ENCODE measurements around the gene RNF222. TPM values are rescaled to one million over a fixed set of nuclear protein-coding genes. Genes with fewer than 3 reads are reported as not detected.

Gene RNF222
- total RNA-seq (under 1 TPM; 0.52 to 0.62 TPM), total RNA-seq (0.23 to 2.6 reads per million in 2 donors)

GRCh38 chr17:8397636-8398035 lies at the start of gene RNF222:
TSS of gene RNF222 (minus strand) at chr17:8397827. CDS start at chr17:8393461, 4,366 bp downstream.
- no peak for DNase-seq
- Mint-ChIP-seq H3K4me1 (peaks cover 11% of the 10 kb centered on the region), H3K27me3 (peaks cover 34% of the 10 kb centered on the region), H3K36me3 (ENCODE audit: low read depth) (peaks cover 6% of the 10 kb centered on the region), H3K4me3 (no peak within 1 kb of the TSS), H3K27ac (no peak within 1 kb of the TSS)
- ATAC-seq = no peak
- no peaks in the 10 kb centered on the region for H3K9me3 ChIP-seq (ENCODE audit: control insufficient read depth, low read length, poor library complexity, severe bottlenecking)

GRCh38 chr17:8445536-8445935 lies 47.9 kb upstream of the RNF222 start:
- peaks cover 33% of the 10 kb centered on the region for H3K4me1 Mint-ChIP-seq
- no peak overlapping the region for H3K4me3 Mint-ChIP-seq
- no peak for ATAC-seq

GRCh38 chr17:8444494-8444893 lies 46.9 kb upstream of the RNF222 start:
- Mint-ChIP-seq H3K27me3 (no peaks in the 10 kb centered on the region), H3K4me3 (no peak overlapping the region), H3K4me1 (peaks cover 39% of the 10 kb centered on the region), H3K27ac (no peak overlapping the region), H3K36me3 (ENCODE audit: low read depth) (peaks cover 2% of the 10 kb centered on the region)
- DNase-seq = no peak
- ATAC-seq = no peak
- H3K9me3 ChIP-seq (ENCODE audit: control insufficient read depth, low read length, poor library complexity, severe bottlenecking) = no peaks in the 10 kb centered on the region

More at GRCh38 chr17:8445536-8445935, 47.9 kb upstream of the RNF222 start:
- Mint-ChIP-seq H3K36me3 (ENCODE audit: low read depth) (peaks cover 2% of the 10 kb centered on the region), H3K27me3 (no peaks in the 10 kb centered on the region), H3K27ac (no peak overlapping the region)
- no peaks in the 10 kb centered on the region for H3K9me3 ChIP-seq (ENCODE audit: control insufficient read depth, low read length, poor library complexity, severe bottlenecking)
- no peak for DNase-seq

DNA sequence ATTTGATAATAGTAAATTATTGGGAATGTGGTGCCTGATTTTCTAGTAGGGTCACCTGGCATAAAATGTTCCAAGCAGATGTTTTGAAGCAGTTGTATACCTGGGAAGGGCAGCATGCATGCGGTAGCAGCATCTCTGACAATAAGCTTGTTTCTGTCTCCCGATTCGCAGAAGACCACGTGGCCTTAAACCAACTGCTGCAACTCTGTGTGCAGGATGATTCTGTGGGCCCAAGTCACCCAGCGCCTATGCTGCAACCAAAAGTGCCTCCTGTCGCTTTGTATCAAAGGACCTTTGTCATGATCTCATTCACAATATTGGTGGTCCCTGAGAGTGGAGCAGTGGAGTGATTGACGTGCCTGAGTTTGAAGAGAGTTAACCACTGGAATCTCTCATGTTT lies 46.1 kb upstream of the RNF222 start:
- ATAC-seq (no peak), DNase-seq (no peak)
- Mint-ChIP-seq H3K4me1 (peaks cover 40% of the 10 kb centered on the region), H3K27ac (peak overlapping the region; percentile 51), H3K36me3 (ENCODE audit: low read depth) (no peaks in the 10 kb centered on the region), H3K4me3 (no peak overlapping the region), H3K27me3 (no peaks in the 10 kb centered on the region)
- H3K9me3 ChIP-seq (ENCODE audit: control insufficient read depth, low read length, poor library complexity, severe bottlenecking) = no peaks in the 10 kb centered on the region

GRCh38 chr17:8442310-8442709 lies 44.7 kb upstream of the RNF222 start:
- ATAC-seq = no peak
- no peaks in the 10 kb centered on the region for H3K36me3 Mint-ChIP-seq (ENCODE audit: low read depth)
- no peaks in the 10 kb centered on the region for H3K27me3 Mint-ChIP-seq
- no peak overlapping the region for H3K4me3 Mint-ChIP-seq
- peaks cover 42% of the 10 kb centered on the region for H3K4me1 Mint-ChIP-seq
- H3K27ac Mint-ChIP-seq = no peak overlapping the region
- H3K9me3 ChIP-seq (ENCODE audit: control insufficient read depth, low read length, poor library complexity, severe bottlenecking) = no peaks in the 10 kb centered on the region
- no peak for DNase-seq

DNA sequence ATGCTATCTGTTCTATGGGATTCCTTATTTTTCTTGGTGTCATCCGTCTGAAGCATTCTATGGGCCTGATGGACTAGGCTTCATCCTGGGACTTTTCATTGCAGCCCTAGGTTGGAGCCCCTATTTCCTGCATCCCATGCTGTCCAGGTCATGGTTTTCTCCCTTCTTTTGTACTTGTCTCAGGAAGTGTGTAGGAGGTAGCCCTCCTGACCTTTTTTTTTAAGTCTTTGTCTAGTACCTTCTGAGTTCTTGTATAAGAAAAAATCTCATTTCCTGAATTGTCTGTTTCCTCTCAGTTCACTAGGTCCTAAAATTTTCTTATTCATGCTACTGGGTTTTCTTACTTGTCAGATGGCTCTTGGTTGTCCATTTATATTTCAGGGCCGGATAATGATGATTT lies 44.1 kb upstream of the RNF222 start:
- DNase-seq = no peak
- Mint-ChIP-seq H3K4me3 (peak overlapping the region; percentile 41), H3K36me3 (ENCODE audit: low read depth) (no peaks in the 10 kb centered on the region), H3K27me3 (no peaks in the 10 kb centered on the region), H3K27ac (peak overlapping the region; percentile 77), H3K4me1 (peaks cover 41% of the 10 kb centered on the region)
- no peak for ATAC-seq
- H3K9me3 ChIP-seq (ENCODE audit: control insufficient read depth, low read length, poor library complexity, severe bottlenecking) = no peaks in the 10 kb centered on the region

DNA sequence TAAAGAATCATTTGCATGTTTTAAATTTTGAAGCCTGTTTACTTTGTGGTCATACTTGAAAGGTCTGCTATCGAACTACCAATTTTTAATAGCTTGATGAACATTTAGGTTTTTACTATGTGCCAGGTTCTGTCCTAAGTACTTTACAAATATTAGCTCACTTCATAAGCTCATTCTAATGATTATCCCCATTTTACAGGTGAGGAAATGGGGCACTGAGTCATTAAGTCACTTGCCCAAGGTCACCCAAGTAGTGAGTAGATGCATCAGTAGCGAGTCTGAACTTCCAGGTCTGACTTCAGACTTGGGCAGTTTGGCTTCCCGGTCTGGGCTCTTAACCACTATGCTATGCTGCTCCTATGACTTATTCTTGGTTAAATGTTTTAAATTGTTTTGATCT lies 42.1 kb upstream of the RNF222 start:
- DNase-seq (no peak), ATAC-seq (no peak)
- H3K4me3 Mint-ChIP-seq = peak overlapping the region; percentile 28
- peaks cover 46% of the 10 kb centered on the region for H3K4me1 Mint-ChIP-seq
- H3K36me3 Mint-ChIP-seq (ENCODE audit: low read depth) = peaks cover 2% of the 10 kb centered on the region
- H3K27me3 Mint-ChIP-seq = no peaks in the 10 kb centered on the region
- H3K27ac Mint-ChIP-seq = peak overlapping the region; percentile 77
- H3K9me3 ChIP-seq (ENCODE audit: control insufficient read depth, low read length, poor library complexity, severe bottlenecking) = no peaks in the 10 kb centered on the region

- DNase-seq (no peak), ATAC-seq (no peak)
- Mint-ChIP-seq H3K27me3 (no peaks in the 10 kb centered on the region), H3K27ac (peak overlapping the region; percentile 98), H3K4me1 (peaks cover 41% of the 10 kb centered on the region), H3K36me3 (ENCODE audit: low read depth) (peaks cover 2% of the 10 kb centered on the region), H3K4me3 (peak overlapping the region; percentile 64)
- no peaks in the 10 kb centered on the region for H3K9me3 ChIP-seq (ENCODE audit: control insufficient read depth, low read length, poor library complexity, severe bottlenecking)
Measured at GRCh38 chr17:8438441-8438840, 40.8 kb upstream of the RNF222 start.

- no peak for DNase-seq
- peaks cover 32% of the 10 kb centered on the region for H3K4me1 Mint-ChIP-seq
- H3K9me3 ChIP-seq (ENCODE audit: control insufficient read depth, low read length, poor library complexity, severe bottlenecking) = no peaks in the 10 kb centered on the region
- H3K36me3 Mint-ChIP-seq (ENCODE audit: low read depth) = peaks cover 2% of the 10 kb centered on the region
- peak overlapping the region; percentile 98 for H3K4me3 Mint-ChIP-seq
- no peaks in the 10 kb centered on the region for H3K27me3 Mint-ChIP-seq
- H3K27ac Mint-ChIP-seq = peak overlapping the region; percentile 98
- no peak for ATAC-seq
Measured at GRCh38 chr17:8436844-8437171, 39.2 kb upstream of the RNF222 start.

GRCh38 chr17:8436169-8436843 lies 38.7 kb upstream of the RNF222 start:
- H3K9me3 ChIP-seq (ENCODE audit: control insufficient read depth, low read length, poor library complexity, severe bottlenecking) = no peaks in the 10 kb centered on the region
- DNase-seq (peak in 2 of 3 donors; percentile 50 to 53), ATAC-seq (peak; percentile 55)
- Mint-ChIP-seq H3K27ac (peak overlapping the region; percentile 98), H3K4me1 (peaks cover 27% of the 10 kb centered on the region), H3K4me3 (peak overlapping the region; percentile 98), H3K36me3 (ENCODE audit: low read depth) (peaks cover 2% of the 10 kb centered on the region), H3K27me3 (no peaks in the 10 kb centered on the region)

DNA sequence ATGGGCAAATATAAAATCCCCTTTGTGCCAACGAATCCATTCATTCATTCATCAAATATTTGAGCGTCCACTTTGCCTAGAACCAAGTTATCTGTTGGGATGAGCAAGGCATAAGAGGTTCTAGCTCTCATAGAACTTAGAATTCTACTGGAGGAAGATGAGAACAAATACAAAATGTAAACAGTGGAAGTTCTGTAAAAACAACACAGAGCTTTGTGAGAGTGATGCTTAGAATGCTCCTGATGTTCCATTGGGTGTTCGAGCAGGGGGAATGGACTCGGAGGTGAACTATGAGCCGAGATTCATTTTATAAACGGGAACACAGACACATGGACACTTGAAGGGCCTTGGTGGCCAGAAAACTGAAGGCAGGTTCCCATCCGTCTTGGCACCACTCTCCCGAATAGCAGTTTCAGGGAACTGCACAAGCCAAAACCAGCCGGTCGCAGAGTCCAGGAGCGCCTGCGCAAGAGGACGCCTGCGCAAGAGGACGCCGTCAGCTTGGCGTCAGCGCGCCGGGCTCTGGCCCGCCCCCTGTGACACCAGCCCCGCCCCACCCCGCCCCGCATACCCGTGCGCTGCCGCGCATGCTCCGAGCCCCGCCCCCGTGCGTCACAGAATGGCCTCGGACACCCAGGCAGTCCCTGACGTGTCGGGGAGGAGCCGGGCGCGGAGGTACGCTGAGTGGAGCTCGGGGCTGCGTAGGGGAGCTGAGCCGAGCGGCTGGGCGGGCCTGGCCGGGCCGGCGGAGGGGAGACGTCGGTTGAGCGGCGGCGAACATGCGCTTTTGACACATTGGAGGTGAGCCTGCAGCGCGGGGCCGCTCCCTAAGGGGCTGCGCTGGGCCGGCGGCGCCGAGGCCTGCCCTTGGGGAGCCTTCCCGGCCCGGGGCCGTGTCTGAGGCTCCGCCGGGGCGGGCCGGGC lies 37.9 kb upstream of the RNF222 start, which contains the start of gene NDEL1:
NDEL1 (plus strand) TSS at position 640 of the 924 bp plus-strand sequence. CDS start 8,388 bp downstream, outside the sequence.
- Mint-ChIP-seq H3K36me3 (ENCODE audit: low read depth) (peaks cover 2% of the 10 kb centered on the region), H3K27me3 (no peaks in the 10 kb centered on the region), H3K27ac (peak within 1 kb of the TSS; percentile 98), H3K4me3 (peak within 1 kb of the TSS; percentile 98), H3K4me1 (peaks cover 21% of the 10 kb centered on the region)
- H3K9me3 ChIP-seq (ENCODE audit: control insufficient read depth, low read length, poor library complexity, severe bottlenecking) = no peaks in the 10 kb centered on the region
- ATAC-seq (peak; percentile 95), DNase-seq (peak; percentile 98 to 99 (median 99))

GRCh38 chr17:8430966-8431365 lies 33.3 kb upstream of the RNF222 start:
- peaks cover 4% of the 10 kb centered on the region for H3K4me1 Mint-ChIP-seq

GRCh38 chr17:8426802-8427201 lies 29.2 kb upstream of the RNF222 start:
- no peak overlapping the region for H3K4me3 Mint-ChIP-seq
- H3K27me3 Mint-ChIP-seq = peaks cover 49% of the 10 kb centered on the region
- peaks cover 2% of the 10 kb centered on the region for H3K36me3 Mint-ChIP-seq (ENCODE audit: low read depth)
- H3K27ac Mint-ChIP-seq = no peak overlapping the region
- peaks cover 5% of the 10 kb centered on the region for H3K4me1 Mint-ChIP-seq
- ATAC-seq (no peak), DNase-seq (no peak)
- H3K9me3 ChIP-seq (ENCODE audit: control insufficient read depth, low read length, poor library complexity, severe bottlenecking) = no peaks in the 10 kb centered on the region

More at GRCh38 chr17:8430966-8431365, 33.3 kb upstream of the RNF222 start:
- Mint-ChIP-seq H3K36me3 (ENCODE audit: low read depth) (no peaks in the 10 kb centered on the region), H3K4me3 (no peak overlapping the region), H3K27ac (no peak overlapping the region), H3K27me3 (peaks cover 23% of the 10 kb centered on the region)
- ATAC-seq (no peak), DNase-seq (no peak)
- no peaks in the 10 kb centered on the region for H3K9me3 ChIP-seq (ENCODE audit: control insufficient read depth, low read length, poor library complexity, severe bottlenecking)

All from T-helper 17 cell (primary cell).